H1 (cell line): ENCODE measurements around the gene POLA1. TPM values are rescaled to one million over a fixed set of nuclear protein-coding genes. Genes with fewer than 3 reads are reported as not detected.

Experiments used
- CTCF ChIA-PET: fragments of 300-600 bp; sonication (Branson Sonifier 250); formaldehyde crosslinking; loops from one replicate; lab custom pipeline; 2021; ENCODE audit not compliant: partially characterized antibody; lab: Charles Lee
- POLR2A ChIA-PET: fragments of 300-600 bp; sonication (Branson Sonifier 250); formaldehyde crosslinking; loops from one replicate; lab custom pipeline; 2021; ENCODE audit warnings: inconsistent platforms; ENCODE audit not compliant: partially characterized antibody; lab: Charles Lee
- DNase-seq, 2 experiments: peaks; one replicate each; pipeline versions ENCODE4 v3.0.0 to v3.0.0-alpha.2; 2010 to 2022; ENCODE audit warnings: low spot score in 2 of 2, low read depth in 1 of 2, mixed read lengths in 1 of 2
- FAIRE-seq: peaks from 2 replicates; lab custom pipeline; 2011; peaks lifted over from hg19 to GRCh38; lab: Jason Lieb, UNC
- H2AFZ ChIP-seq: 2 replicates; pipeline ENCODE4 v1.8.1; 2012; ENCODE audit warnings: low read length, inconsistent platforms
- H2AK5ac ChIP-seq: 2 replicates; pipeline ENCODE4 v1.6.1; 2013; ENCODE audit warnings: low read depth, low read length
- H2BK120ac ChIP-seq: replicated peaks from 2 replicates; pipeline ENCODE3; 2013; ENCODE audit warnings: low read depth, low read length, inconsistent platforms
- H2BK12ac ChIP-seq: 2 replicates; pipeline ENCODE4 v1.6.1; 2013; ENCODE audit warnings: low read depth, low read length
- H2BK15ac ChIP-seq: 2 replicates; pipeline ENCODE4 v1.6.1; 2013; ENCODE audit warnings: low read length
- H2BK20ac ChIP-seq: 2 replicates; pipeline ENCODE4 v1.6.1; 2013; ENCODE audit warnings: low read length
- H2BK5ac ChIP-seq: 2 replicates; pipeline ENCODE4 v1.6.1; 2013; ENCODE audit warnings: low read depth, low read length
- H3K14ac ChIP-seq: 2 replicates; pipeline ENCODE4 v1.6.1; 2013; ENCODE audit warnings: inconsistent platforms; ENCODE audit not compliant: insufficient read length
- H3K18ac ChIP-seq: 2 replicates; pipeline ENCODE4 v1.6.1; 2013; ENCODE audit warnings: low read length; ENCODE audit errors: extremely low read depth
- H3K23ac ChIP-seq: 2 replicates; pipeline ENCODE4 v1.6.1; 2013; ENCODE audit warnings: inconsistent platforms; ENCODE audit not compliant: insufficient read length
- H3K23me2 ChIP-seq: 2 replicates; pipeline ENCODE4 v1.6.1; 2013; ENCODE audit warnings: low read depth, low read length
- H3K27ac ChIP-seq: 2 replicates; pipeline ENCODE4 v1.6.1; 2011; ENCODE audit warnings: low read depth, low read length, inconsistent platforms
- H3K27me3 ChIP-seq, 4 experiments: replicated peaks in 1 of 4; 1 replicate in 1 of 4; 2 replicates in 3 of 4; pipeline versions ENCODE4 v1.6.1 to v1.8.1; 2011 to 2013; ENCODE audit warnings: low read length in 3 of 4, mild to moderate bottlenecking in 3 of 4, inconsistent platforms in 2 of 4, mixed read lengths in 2 of 4, moderate library complexity in 1 of 4; ENCODE audit not compliant: control insufficient read depth in 3 of 4, insufficient read depth in 3 of 4; ENCODE audit errors: extremely low read depth in 1 of 4
- H3K36me3 ChIP-seq, 4 experiments: 2 replicates each; pipeline versions ENCODE4 v1.6.1 to v1.8.1; 2011 to 2013; ENCODE audit warnings: mild to moderate bottlenecking in 4 of 4, low read length in 3 of 4, moderate library complexity in 2 of 4, control low read depth in 1 of 4, inconsistent platforms in 1 of 4; ENCODE audit not compliant: insufficient read depth in 4 of 4, control insufficient read depth in 2 of 4
- H3K4ac ChIP-seq: replicated peaks from 2 replicates; pipeline ENCODE3; 2013; ENCODE audit warnings: low read length, low read depth, mixed read lengths, inconsistent platforms; ENCODE audit not compliant: insufficient read length
- H3K4me1 ChIP-seq, 4 experiments: replicated peaks in 1 of 4; 1 replicate in 1 of 4; 2 replicates in 3 of 4; pipeline versions ENCODE4 v1.6.1 to v1.8.1; 2011 to 2013; ENCODE audit warnings: low read length in 3 of 4, inconsistent platforms in 2 of 4, mixed read lengths in 1 of 4; ENCODE audit not compliant: insufficient read depth in 4 of 4, control insufficient read depth in 3 of 4
- H3K4me2 ChIP-seq, 2 experiments: 2 replicates each; pipeline versions ENCODE4 v1.6.1 to v1.8.1; 2011 to 2013; ENCODE audit warnings: low read depth in 2 of 2, low read length in 2 of 2, control low read depth in 1 of 2, inconsistent platforms in 1 of 2, mild to moderate bottlenecking in 1 of 2; ENCODE audit not compliant: insufficient read depth in 1 of 2
- H3K4me3 ChIP-seq, 4 experiments: fragments of 200-600, 300-600 bp in 1 of 4; sonication (generic), shearing (Covaris generic), sonication (Bioruptor Twin) in 1 of 4; 2 replicates each; pipeline versions ENCODE4 v1.5.1 to v1.8.1; 2011 to 2016; ENCODE audit warnings: low read length in 4 of 4, low read depth in 3 of 4, control low read depth in 2 of 4, inconsistent platforms in 2 of 4, mild to moderate bottlenecking in 2 of 4, mixed read lengths in 1 of 4, moderate library complexity in 1 of 4; ENCODE audit not compliant: insufficient read depth in 2 of 4; ENCODE audit errors: extremely low read depth in 1 of 4
- H3K56ac ChIP-seq: replicated peaks from 2 replicates; pipeline ENCODE3; 2013; ENCODE audit warnings: low read depth, mild to moderate bottlenecking, mixed read lengths, low read length, inconsistent platforms; ENCODE audit not compliant: insufficient read length
- H3K79me1 ChIP-seq: 2 replicates; pipeline ENCODE4 v1.6.1; 2013; ENCODE audit warnings: low read depth, low read length, control low read depth
- H3K79me2 ChIP-seq, 2 experiments: 2 replicates each; pipeline versions ENCODE4 v1.6.1 to v1.8.1; 2012 to 2013; ENCODE audit warnings: low read length in 2 of 2, mild to moderate bottlenecking in 2 of 2, inconsistent platforms in 1 of 2; ENCODE audit not compliant: insufficient read depth in 2 of 2, control insufficient read depth in 1 of 2
- H3K9ac ChIP-seq, 4 experiments: replicated peaks in 1 of 4; 1 replicate in 1 of 4; 2 replicates in 3 of 4; pipeline versions ENCODE4 v1.6.1 to v1.8.1; 2011 to 2013; ENCODE audit warnings: low read depth in 3 of 4, low read length in 3 of 4, control low read depth in 2 of 4, mild to moderate bottlenecking in 2 of 4, moderate library complexity in 2 of 4, inconsistent platforms in 1 of 4; ENCODE audit errors: extremely low read depth in 1 of 4
- H3K9me3 ChIP-seq, 2 experiments: 2 replicates each; pipeline versions ENCODE4 v1.6.1 to v1.8.1; 2012 to 2013; ENCODE audit warnings: mild to moderate bottlenecking in 2 of 2, moderate library complexity in 2 of 2, control low read depth in 1 of 2, inconsistent platforms in 1 of 2, low read depth in 1 of 2, low read length in 1 of 2, mixed read lengths in 1 of 2; ENCODE audit not compliant: insufficient read depth in 2 of 2
- H4K20me1 ChIP-seq, 2 experiments: replicated peaks in 1 of 2; 2 replicates each; pipeline versions ENCODE3 to v1.8.1; 2011 to 2013; ENCODE audit warnings: inconsistent platforms in 2 of 2, low read length in 2 of 2, mild to moderate bottlenecking in 1 of 2; ENCODE audit not compliant: insufficient read depth in 2 of 2, control insufficient read depth in 1 of 2
- H4K5ac ChIP-seq: 2 replicates; pipeline ENCODE4 v1.6.1; 2013; ENCODE audit warnings: low read length, low read depth, mixed read lengths, inconsistent platforms; ENCODE audit not compliant: insufficient read length
- H4K8ac ChIP-seq: 2 replicates; pipeline ENCODE4 v1.8.0; 2013; ENCODE audit warnings: mild to moderate bottlenecking, moderate library complexity, low read length, inconsistent platforms; ENCODE audit not compliant: insufficient read depth; ENCODE audit errors: extremely low read depth
- H4K91ac ChIP-seq: replicated peaks from 2 replicates; pipeline ENCODE3; 2013; ENCODE audit warnings: low read length, mixed read lengths, inconsistent platforms; ENCODE audit not compliant: insufficient read length
- CHD1 ChIP-seq: IDR thresholded peaks from 2 replicates; pipeline ENCODE4 v1.6.1; 2012; ENCODE audit warnings: low read depth, low read length, improper control_type of control experiment
- CHD2 ChIP-seq: IDR thresholded peaks from 2 replicates; pipeline ENCODE4 v1.6.1; 2012; ENCODE audit warnings: low read length, improper control_type of control experiment
- EZH2 ChIP-seq: fragments of 200-600 bp; sonication (generic); IDR thresholded peaks from 2 replicates; pipeline ENCODE4 v1.7.1; 2012; ENCODE audit warnings: low read depth, mild to moderate bottlenecking, moderate library complexity, low read length, inconsistent platforms; ENCODE audit not compliant: severe bottlenecking
- NANOG ChIP-seq: IDR thresholded peaks from 2 replicates; pipeline ENCODE4 v1.6.1; 2011; ENCODE audit warnings: low read length, low read depth, mild to moderate bottlenecking, inconsistent platforms; ENCODE audit not compliant: insufficient read depth, poor library complexity, severe bottlenecking
- POLR2A ChIP-seq, 2 experiments: IDR thresholded peaks; 1 replicate in 1 of 2; 2 replicates in 1 of 2; pipeline ENCODE4 v1.6.1; 2011; ENCODE audit warnings: low read depth in 2 of 2, low read length in 2 of 2, mild to moderate bottlenecking in 2 of 2; ENCODE audit errors: control extremely low read depth in 1 of 2
- RBBP5 ChIP-seq: IDR thresholded peaks from 2 replicates; pipeline ENCODE4 v1.7.1; 2012; ENCODE audit warnings: low read depth, mild to moderate bottlenecking, inconsistent platforms, low read length, moderate library complexity, borderline replicate concordance
- SIN3A ChIP-seq, 2 experiments: IDR thresholded peaks in 1 of 2; conservative IDR thresholded peaks in 1 of 2; 2 replicates each; pipeline ENCODE4 v1.6.1; 2011 to 2012; ENCODE audit warnings: low read length in 2 of 2, improper control_type of control experiment in 1 of 2, low read depth in 1 of 2, mild to moderate bottlenecking in 1 of 2
- SP2 ChIP-seq: IDR thresholded peaks from 2 replicates; pipeline ENCODE4 v1.6.1; 2012; ENCODE audit warnings: mild to moderate bottlenecking, low read length, inconsistent platforms
- TAF7 ChIP-seq: optimal IDR thresholded peaks from 2 replicates; pipeline ENCODE3; 2011; ENCODE audit warnings: low read depth, mild to moderate bottlenecking, inconsistent platforms, low read length, moderate library complexity, borderline replicate concordance
- TEAD4 ChIP-seq: IDR thresholded peaks from 2 replicates; pipeline ENCODE4 v1.6.1; 2012; ENCODE audit warnings: low read depth, low read length, inconsistent platforms, mixed read lengths
- WGBS, 2 experiments: shearing (Covaris generic) in 1 of 2; methylation state at CpG; one replicate each; pipeline versions ENCODE4 v1.1.6 to v1.1.7; 2013 to 2015; ENCODE audit warnings: low lambda C conversion rate in 2 of 2, mixed read lengths in 2 of 2, inconsistent platforms in 1 of 2, low coverage in 1 of 2, missing lambda C conversion rate in 1 of 2; ENCODE audit not compliant: insufficient replicate concordance in 2 of 2, insufficient coverage in 1 of 2, insufficient read length in 1 of 2; ENCODE audit errors: extremely low coverage in 1 of 2, missing lambda C conversion rate in 1 of 2; 5-methylcytosine and 5-hydroxymethylcytosine counted together
- polyA plus RNA-seq, 7 experiments: library from polyadenylated mRNA; depleted of rRNA in 3 of 7; stranded (reverse) in 5 of 7; unstranded in 2 of 7; fragments of >200 nt in 5 of 7; fragments of 200-250 nt in 2 of 7; gene quantifications; 1 replicate in 5 of 7; 2 replicates in 1 of 7; 4 replicates in 1 of 7; pipeline versions ENCODE4 v1.2.1 to v1.2.3, GENCODE V29; 2011 to 2013; ENCODE audit warnings: missing spikeins in 2 of 7, mixed read lengths in 2 of 7
- total RNA-seq: library from RNA; stranded (reverse); fragmentation: NEBNext Ultra II Directional; extraction: Animal tissue kit (Norgen Biotek cat#: 25700); gene quantifications from 2 replicates; pipeline ENCODE4 v1.2.1, GENCODE V29; 2021

Gene POLA1
- total and polyA plus RNA-seq, 2 of the 8 experiments (the other 6 are each of a cell fraction or from before 2014, with no cell fraction given), result 5.6 to 34.9 TPM

- Histone ChIP-seq H4K5ac (no peak overlapping the region), H3K56ac (no peak overlapping the region), H3K18ac (no peak overlapping the region), H3K14ac (no peak overlapping the region), H2AFZ (no peak overlapping the region), H3K4ac (no peak overlapping the region), H3K36me3 (peaks cover 0 to 28% (median 7%) of the 10 kb centered on the region in 4 experiments; a peak in 2 of 8 replicates), H2BK20ac (no peak overlapping the region), H2BK15ac (no peak overlapping the region), H3K4me3 (no peak overlapping the region), H3K9me3 (no peaks in the 10 kb centered on the region), H3K23me2 (no peaks in the 10 kb centered on the region), H3K79me2 (no peaks in the 10 kb centered on the region), H3K4me1 (no peaks in the 10 kb centered on the region), H4K8ac (no peak overlapping the region), H3K4me2 (no peak overlapping the region), H3K27ac (no peak overlapping the region), H2BK120ac (no peak overlapping the region), H4K20me1 (no peaks in the 10 kb centered on the region), H3K79me1 (no peaks in the 10 kb centered on the region), H3K23ac (no peak overlapping the region), H3K9ac (no peak overlapping the region), H3K27me3 (no peaks in the 10 kb centered on the region), H2BK12ac (no peak overlapping the region), H2BK5ac (no peak overlapping the region), H2AK5ac (no peak overlapping the region), H4K91ac (no peak overlapping the region)
- DNase-seq, result no peak
- 69% methylated on average over 3 of the region's 3 CpGs; no CpG with 5 or more reads in 1 of the 2 experiments for WGBS, 2 experiments
- TF ChIP-seq CHD2 (no peak), RBBP5 (no peak), TAF7 (no peak), POLR2A (IDR thresholded peaks at IDR 0.05; ENCODE audit: control extremely low read depth in 1 of 2, low read depth in 2 of 2, low read length in 2 of 2) (no peak), NANOG (no peak), SIN3A (conservative IDR thresholded peaks at IDR 0.05 in 1 of 2, IDR thresholded peaks at IDR 0.05 in 1 of 2; ENCODE audit: low read depth in 1 of 2, low read length in 2 of 2) (no peak), EZH2 (no peak), SP2 (no peak), TEAD4 (no peak), CHD1 (no peak)
- ChIA-PET POLR2A (no interaction called here), CTCF (no interaction called here)
- FAIRE-seq, result no peak
Measured at GRCh38 chrX:24741330-24741729, 47.6 kb downstream of the POLA1 start.
